ENCODE measurements around the gene ANKRD28. TPM values are rescaled to one million over a fixed set of nuclear protein-coding genes. Genes with fewer than 3 reads are reported as not detected.
"Not testable (repeated sequence)": the region's sequence is repeated elsewhere in the genome, so short reads cannot be mapped to it uniquely, and the experiment has no call there.

Gene ANKRD28
- total RNA-seq, 6 experiments from 2014 or later: 16.4 to 32.2 (median 25.7) TPM

DNA sequence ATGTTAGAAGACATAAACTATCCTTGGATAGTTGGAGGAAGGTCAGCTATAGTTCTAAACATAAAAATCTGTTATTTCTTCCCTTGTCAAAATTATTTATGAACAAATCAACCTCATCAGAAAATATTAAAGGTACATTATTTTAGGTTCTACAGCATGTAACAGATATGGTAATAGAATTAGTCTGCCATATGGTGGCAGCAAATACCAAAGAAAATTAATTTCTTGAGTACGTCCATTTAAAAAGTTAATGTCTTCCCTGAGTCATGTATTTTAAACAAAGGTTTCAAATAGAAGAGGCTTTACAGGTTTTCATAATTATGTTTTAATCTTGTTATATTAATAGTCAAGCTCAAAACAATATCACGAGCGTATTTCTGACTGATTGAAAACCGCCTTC, 17.9 kb upstream of the ANKRD28 start:
- Histone ChIP-seq H3K9me3 (no peaks in the 10 kb centered on the region), H3K27me3 (no peaks in the 10 kb centered on the region), H3K27ac (peak overlapping the region in 1 of 3 donors; percentile 24), H3K4me1 (peaks cover 0 to 12% (median 2%) of the 10 kb centered on the region in 4 donors), H3K4me3 (no peak overlapping the region), H3K36me3 (no peaks in the 10 kb centered on the region)
- ATAC-seq (peak; percentile 68 to 73 (median 70)), DNase-seq (no peak)
- intact Hi-C loops (cut with DNase I): no loop called here
- no peak for TF ChIP-seq POLR2A (IDR thresholded peaks at IDR 0.05)
- TF ChIP-seq, protein P1, sequence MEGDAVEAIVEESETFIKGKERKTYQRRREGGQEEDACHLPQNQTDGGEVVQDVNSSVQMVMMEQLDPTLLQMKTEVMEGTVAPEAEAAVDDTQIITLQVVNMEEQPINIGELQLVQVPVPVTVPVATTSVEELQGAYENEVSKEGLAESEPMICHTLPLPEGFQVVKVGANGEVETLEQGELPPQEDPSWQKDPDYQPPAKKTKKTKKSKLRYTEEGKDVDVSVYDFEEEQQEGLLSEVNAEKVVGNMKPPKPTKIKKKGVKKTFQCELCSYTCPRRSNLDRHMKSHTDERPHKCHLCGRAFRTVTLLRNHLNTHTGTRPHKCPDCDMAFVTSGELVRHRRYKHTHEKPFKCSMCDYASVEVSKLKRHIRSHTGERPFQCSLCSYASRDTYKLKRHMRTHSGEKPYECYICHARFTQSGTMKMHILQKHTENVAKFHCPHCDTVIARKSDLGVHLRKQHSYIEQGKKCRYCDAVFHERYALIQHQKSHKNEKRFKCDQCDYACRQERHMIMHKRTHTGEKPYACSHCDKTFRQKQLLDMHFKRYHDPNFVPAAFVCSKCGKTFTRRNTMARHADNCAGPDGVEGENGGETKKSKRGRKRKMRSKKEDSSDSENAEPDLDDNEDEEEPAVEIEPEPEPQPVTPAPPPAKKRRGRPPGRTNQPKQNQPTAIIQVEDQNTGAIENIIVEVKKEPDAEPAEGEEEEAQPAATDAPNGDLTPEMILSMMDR (IDR thresholded peaks at IDR 0.05): peak; percentile 39 to 59 (median 50)
- 18% methylated on average over 4 of the region's 4 CpGs for WGBS (ENCODE audit: insufficient coverage, low coverage, low lambda C conversion rate, missing lambda C conversion rate)

DNA sequence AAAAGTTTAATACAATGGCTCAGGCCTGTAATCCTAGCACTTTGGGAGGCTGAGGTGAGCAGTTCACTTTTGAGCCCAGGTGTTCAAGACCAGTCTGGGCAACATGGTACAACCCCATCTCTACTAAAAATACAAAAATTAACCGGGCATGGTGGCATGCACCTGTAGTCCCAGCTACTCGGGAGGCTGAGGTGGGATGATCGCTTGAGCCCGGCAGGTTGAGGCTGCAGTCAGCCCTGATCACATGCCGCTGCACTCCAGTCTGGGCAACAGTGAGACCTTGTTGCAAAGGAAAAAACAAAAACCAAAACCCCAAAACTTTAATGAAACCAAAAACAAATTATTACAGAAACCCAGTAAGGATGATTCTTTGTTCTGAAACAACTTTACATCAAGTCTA, 15.3 kb upstream of the ANKRD28 start:
- H3K27ac ChIP-seq; H3K4me3 ChIP-seq; intact Hi-C loops (cut with DNase I); H3K9me3 ChIP-seq; DNase-seq; ATAC-seq; H3K27me3 ChIP-seq; H3K36me3 ChIP-seq: not testable (repeated sequence)
- 89% methylated on average over 1 of the region's 5 CpGs for WGBS (ENCODE audit: insufficient coverage, low coverage, low lambda C conversion rate, missing lambda C conversion rate)
- H3K4me1 ChIP-seq: peaks cover 0 to 12% (median 2%) of the 10 kb centered on the region in 4 donors

DNA sequence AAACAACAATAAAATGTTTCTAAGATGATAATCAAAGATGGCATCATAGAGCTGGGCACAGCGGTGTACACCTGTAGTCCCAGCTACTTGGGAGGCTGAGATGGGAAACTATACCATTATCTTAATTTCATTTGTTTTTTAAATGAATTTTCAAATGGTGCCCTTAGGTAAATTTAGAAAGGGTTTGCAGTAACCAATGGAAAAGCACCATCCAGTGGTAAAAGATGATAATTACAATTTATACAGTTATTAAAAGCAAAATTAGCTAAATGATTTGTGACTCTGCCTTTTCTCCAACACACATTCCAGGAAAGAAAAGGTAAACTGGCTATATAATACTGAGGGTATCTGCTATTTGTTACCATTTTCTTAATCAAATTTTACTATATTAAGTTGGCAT, 14.4 kb upstream of the ANKRD28 start:
- H3K4me3 ChIP-seq: no peak overlapping the region
- no peaks in the 10 kb centered on the region for H3K36me3 ChIP-seq
- H3K9me3 ChIP-seq: no peaks in the 10 kb centered on the region
- ATAC-seq (peak in 3 of 4 donors; percentile 33 to 60 (median 50)), DNase-seq (no peak)
- H3K27ac ChIP-seq: no peak overlapping the region
- H3K4me1 ChIP-seq: peaks cover 0 to 12% (median 2%) of the 10 kb centered on the region in 4 donors
- intact Hi-C loops (cut with DNase I): no loop called here
- no peaks in the 10 kb centered on the region for H3K27me3 ChIP-seq
- WGBS (ENCODE audit: insufficient coverage, low coverage, low lambda C conversion rate, missing lambda C conversion rate): 100% methylated on average over 1 of the region's 1 CpG
- TF ChIP-seq POLR2A (IDR thresholded peaks at IDR 0.05): no peak
- TF ChIP-seq, protein P1 (IDR thresholded peaks at IDR 0.05): peak; percentile 48 to 62 (median 55)

DNA sequence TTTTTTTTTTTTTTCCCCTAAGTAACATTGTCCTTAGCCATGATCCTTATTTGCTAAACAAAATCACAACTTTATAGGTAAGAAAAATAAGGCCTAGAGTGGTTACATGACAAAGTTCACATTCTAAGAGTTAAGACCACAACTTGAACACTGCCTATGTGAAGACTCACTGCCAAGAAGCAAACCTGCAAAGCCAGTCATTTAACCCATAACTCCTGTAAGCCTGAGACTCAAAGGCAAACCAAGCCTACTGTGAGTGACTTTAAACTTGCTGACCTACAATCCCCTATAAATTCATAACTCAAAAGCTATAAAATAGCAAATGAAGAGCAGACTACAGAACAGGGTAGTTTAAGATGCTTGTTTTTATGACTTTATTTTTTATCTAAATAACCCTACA, 12.9 kb upstream of the ANKRD28 start:
- no peak for TF ChIP-seq POLR2A (IDR thresholded peaks at IDR 0.05)
- TF ChIP-seq, protein P1 (IDR thresholded peaks at IDR 0.05): no peak
- no peak overlapping the region for H3K4me3 ChIP-seq
- no peaks in the 10 kb centered on the region for H3K9me3 ChIP-seq
- H3K36me3 ChIP-seq: no peaks in the 10 kb centered on the region
- intact Hi-C loops (cut with DNase I): no loop called here
- no peaks in the 10 kb centered on the region for H3K27me3 ChIP-seq
- no peak for DNase-seq
- no peak overlapping the region for H3K27ac ChIP-seq
- peaks cover 0 to 1% (median 0%) of the 10 kb centered on the region in 4 donors for H3K4me1 ChIP-seq
- no peak for ATAC-seq

DNA sequence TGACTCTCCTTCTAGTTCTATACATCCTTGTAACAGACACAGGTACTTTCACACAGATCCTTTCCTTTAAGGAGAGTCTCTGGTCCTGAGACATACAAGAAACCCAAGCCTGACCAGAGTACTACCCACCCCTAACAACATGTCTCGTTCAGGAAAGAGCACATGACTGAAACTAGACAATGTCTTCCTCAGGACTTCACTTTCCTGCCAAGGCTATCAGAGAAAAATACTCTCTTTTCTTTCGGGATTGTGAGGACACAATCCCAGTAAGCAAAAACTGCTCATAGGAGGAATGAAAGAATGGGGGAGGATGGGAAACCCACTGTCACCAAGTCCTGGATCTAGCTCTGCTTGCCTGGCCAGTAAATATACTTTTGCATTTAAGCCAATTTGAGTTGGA, 11.5 kb upstream of the ANKRD28 start:
- Histone ChIP-seq H3K9me3 (no peaks in the 10 kb centered on the region), H3K4me3 (no peak overlapping the region), H3K27ac (no peak overlapping the region), H3K27me3 (no peaks in the 10 kb centered on the region), H3K36me3 (no peaks in the 10 kb centered on the region), H3K4me1 (peaks cover 0 to 7% (median 0%) of the 10 kb centered on the region in 4 donors)
- DNase-seq: no peak
- WGBS (ENCODE audit: insufficient coverage, low coverage, low lambda C conversion rate, missing lambda C conversion rate): 52% methylated on average over 2 of the region's 2 CpGs
- no peak for TF ChIP-seq POLR2A (IDR thresholded peaks at IDR 0.05)
- TF ChIP-seq, protein P1 (IDR thresholded peaks at IDR 0.05): no peak
- intact Hi-C loops (cut with DNase I): no loop called here
- ATAC-seq: peak in 1 of 4 donors; percentile 26
